Transverse colon (tissue), 3 donors: Measurements from ENCODE around the gene ASCC2.

ENCODE experiments used
- POLR2A ChIP-seq: fragments of 450-650 bp; IDR thresholded peaks from one replicate; pipeline ENCODE4 v1.6.1; 2016; ENCODE audit warnings: antibody characterized with exemption, mild to moderate bottlenecking, moderate library complexity
- TF ChIP-seq, protein P1 (sequence below), 5 experiments: fragments of 200-600 bp in 3 of 5; fragments of 450-650 bp in 2 of 5; sonication (generic) in 3 of 5; IDR thresholded peaks; 1 replicate in 2 of 5; 2 replicates in 3 of 5; pipeline ENCODE4 v1.5.1; 2016 to 2017; ENCODE audit warnings: antibody characterized with exemption in 5 of 5, inconsistent platforms in 3 of 5, mild to moderate bottlenecking in 2 of 5, moderate library complexity in 1 of 5

DNA sequence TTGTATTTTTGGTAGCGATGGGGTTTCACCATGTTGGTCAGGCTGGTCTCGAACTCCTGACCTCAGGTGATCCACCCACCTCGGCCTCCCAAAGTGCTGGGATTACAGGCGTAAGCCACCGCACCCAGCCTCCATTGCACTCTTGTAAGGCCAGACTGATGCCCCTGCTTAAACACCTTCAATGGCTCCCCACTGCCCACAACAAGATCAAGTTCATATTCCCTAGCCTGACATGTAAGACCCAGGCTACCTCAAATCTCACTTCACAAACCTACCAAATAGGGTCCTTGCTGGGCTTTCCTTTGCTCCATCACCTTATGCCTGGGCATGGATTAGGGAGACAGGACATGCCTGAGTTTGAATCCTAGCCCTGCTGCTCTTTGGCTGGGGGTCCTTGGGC is 57.9 kb downstream of the ASCC2 start:
- TF ChIP-seq, protein P1, sequence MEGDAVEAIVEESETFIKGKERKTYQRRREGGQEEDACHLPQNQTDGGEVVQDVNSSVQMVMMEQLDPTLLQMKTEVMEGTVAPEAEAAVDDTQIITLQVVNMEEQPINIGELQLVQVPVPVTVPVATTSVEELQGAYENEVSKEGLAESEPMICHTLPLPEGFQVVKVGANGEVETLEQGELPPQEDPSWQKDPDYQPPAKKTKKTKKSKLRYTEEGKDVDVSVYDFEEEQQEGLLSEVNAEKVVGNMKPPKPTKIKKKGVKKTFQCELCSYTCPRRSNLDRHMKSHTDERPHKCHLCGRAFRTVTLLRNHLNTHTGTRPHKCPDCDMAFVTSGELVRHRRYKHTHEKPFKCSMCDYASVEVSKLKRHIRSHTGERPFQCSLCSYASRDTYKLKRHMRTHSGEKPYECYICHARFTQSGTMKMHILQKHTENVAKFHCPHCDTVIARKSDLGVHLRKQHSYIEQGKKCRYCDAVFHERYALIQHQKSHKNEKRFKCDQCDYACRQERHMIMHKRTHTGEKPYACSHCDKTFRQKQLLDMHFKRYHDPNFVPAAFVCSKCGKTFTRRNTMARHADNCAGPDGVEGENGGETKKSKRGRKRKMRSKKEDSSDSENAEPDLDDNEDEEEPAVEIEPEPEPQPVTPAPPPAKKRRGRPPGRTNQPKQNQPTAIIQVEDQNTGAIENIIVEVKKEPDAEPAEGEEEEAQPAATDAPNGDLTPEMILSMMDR (IDR thresholded peaks at IDR 0.05) = no peak
- TF ChIP-seq POLR2A = no peak
